ENCODE data around the gene TRIM39.
"Not testable (repeated sequence)": the region's sequence is repeated elsewhere in the genome, so short reads cannot be mapped to it uniquely, and the experiment has no call there.

The TRIM39 gene

DNA sequence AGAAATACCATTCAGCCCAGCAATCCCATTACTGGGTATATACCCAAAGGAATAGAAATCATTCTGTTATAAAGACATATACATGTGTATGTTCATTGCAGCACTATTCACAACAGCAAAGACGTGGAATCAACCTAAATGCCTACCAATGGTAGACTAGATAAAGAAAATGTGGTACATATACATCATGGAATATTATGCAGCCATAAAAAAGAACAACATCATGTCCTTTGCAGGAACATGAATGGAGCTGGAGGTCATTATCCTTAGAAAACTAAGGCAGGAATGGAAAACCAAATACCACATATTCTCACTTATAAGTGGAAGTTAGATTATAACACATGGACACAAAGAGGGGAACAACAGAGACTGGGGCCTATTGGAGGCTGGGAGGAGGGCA, 42.6 kb downstream of the TRIM39 start:
- not testable (repeated sequence) for DNase-seq

DNA sequence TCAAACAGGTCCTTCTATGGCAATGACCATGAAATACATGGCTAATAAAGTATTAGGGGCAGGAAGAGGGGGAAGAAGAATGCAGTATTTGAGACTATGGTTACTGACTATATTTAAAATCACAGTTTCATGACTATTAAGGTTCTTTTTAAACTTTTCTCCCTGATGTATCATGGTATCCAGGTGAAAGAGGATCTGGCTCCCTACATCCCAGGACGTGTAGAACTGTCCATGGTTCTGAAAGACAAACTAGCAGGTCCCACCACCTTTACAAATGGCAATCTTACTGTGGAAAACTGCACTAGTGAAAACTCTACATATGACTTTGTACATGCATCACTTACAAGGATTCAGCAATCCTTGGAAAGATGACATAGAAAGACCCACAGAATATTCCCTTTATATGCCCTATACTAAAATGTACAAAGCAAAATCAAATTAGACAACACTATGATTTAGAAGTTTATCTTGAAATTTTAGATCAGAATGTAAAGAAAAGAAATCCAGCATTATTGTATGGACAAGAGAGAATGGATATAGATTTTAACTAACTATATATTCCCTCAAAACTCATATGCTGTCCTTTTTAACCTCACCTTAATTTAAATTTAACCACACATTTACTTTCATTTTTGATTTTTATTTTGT, 51.7 kb downstream of the TRIM39 start:
- DNase-seq: no peak

GRCh38 chr6:30380464-30380863, 53.7 kb downstream of the TRIM39 start:
- DNase-seq: no peak

DNA sequence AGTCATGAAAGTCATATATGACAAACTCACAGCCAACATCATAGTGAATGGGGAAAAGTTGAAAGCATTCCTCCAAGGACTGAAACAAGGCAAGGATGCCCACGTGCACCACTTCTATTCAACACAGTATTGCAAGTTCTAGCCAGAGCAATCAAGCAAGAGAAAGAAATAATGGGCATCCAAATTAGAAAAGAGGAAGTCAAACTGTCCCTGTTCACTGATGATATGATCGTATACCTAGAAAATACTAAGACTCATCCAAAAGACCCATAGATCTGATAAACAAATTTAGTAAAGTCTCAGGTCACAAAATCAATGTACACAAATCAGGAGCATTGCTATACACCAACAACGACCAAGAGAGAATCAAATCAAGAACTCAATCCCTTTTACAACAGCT, 59.4 kb downstream of the TRIM39 start:
- DNase-seq: no peak

GRCh38 chr6:30391240-30391639, 64.5 kb downstream of the TRIM39 start:
- no peak for DNase-seq
